ENCODE data around the gene KCNK1. TPM values are rescaled to one million over a fixed set of nuclear protein-coding genes. Genes with fewer than 3 reads are reported as not detected.
A peak's percentile ranks its signal among the peaks of the same experiment; 100 is the strongest.
"Not testable (repeated sequence)": the region's sequence is repeated elsewhere in the genome, so short reads cannot be mapped to it uniquely, and the experiment has no call there.

The KCNK1 gene
- polyA plus RNA-seq, 1 donor = 8.0 TPM

DNA sequence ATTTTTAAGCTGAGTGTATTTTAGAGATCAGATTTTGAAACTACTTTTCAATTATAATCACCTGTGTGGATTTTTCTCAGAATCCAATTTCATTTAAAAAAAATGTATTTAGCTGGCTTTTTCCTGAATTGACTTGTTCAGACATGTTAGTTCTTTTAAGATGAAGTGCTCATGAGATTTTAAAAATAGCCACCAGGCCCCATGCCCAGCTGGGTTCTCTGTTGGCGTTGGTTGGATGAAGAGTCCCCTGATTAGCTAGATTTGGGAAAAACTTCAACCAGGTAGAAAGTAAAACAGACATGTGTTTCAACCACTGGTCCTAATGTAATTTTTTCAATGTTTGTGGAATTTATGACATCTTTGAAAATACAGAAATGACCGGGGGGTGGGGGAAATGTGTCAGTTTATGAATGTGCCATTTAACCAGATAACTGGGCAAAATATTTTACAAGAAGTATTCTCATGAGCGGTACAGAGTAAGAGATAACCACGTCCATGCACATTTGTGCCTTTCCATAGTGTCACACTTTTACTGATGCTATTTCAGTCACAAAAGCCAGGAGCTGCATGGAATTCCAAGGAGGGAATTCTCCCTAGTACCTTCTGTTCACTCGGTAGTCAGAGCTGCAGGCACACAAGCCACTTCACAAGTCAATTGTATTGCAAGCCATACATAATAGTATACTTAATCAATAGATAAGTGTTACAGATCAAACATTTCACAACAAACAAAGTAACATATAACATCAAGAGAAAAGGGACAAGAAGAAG lies 51.1 kb downstream of the KCNK1 start:
- Histone ChIP-seq H3K36me3 (ENCODE audit: control insufficient read depth, insufficient read depth, low read length) (peaks cover 2% of the 10 kb centered on the region), H3K4me1 (ENCODE audit: control insufficient read depth, insufficient read depth, low read length) (no peaks in the 10 kb centered on the region), H3K27ac (ENCODE audit: low read length) (no peak overlapping the region), H3K4me3 (ENCODE audit: low read length) (no peak overlapping the region), H3K9me3 (ENCODE audit: control insufficient read depth, low read depth, low read length) (no peaks in the 10 kb centered on the region), H3K27me3 (ENCODE audit: control insufficient read depth, insufficient read depth, low read length) (no peaks in the 10 kb centered on the region)
- DNase-seq = no peak
- WGBS (ENCODE audit: insufficient coverage, low lambda C conversion rate) = 72% methylated on average over 2 of the region's 5 CpGs

- Histone ChIP-seq H3K27me3 (ENCODE audit: control insufficient read depth, insufficient read depth, low read length) (no peaks in the 10 kb centered on the region), H3K27ac (ENCODE audit: low read length) (no peak overlapping the region), H3K36me3 (ENCODE audit: control insufficient read depth, insufficient read depth, low read length) (peaks cover 2% of the 10 kb centered on the region), H3K4me1 (ENCODE audit: control insufficient read depth, insufficient read depth, low read length) (no peaks in the 10 kb centered on the region), H3K4me3 (ENCODE audit: low read length) (no peak overlapping the region), H3K9me3 (ENCODE audit: control insufficient read depth, low read depth, low read length) (no peaks in the 10 kb centered on the region)
- WGBS (ENCODE audit: insufficient coverage, low lambda C conversion rate) = 100% methylated on average over 1 of the region's 7 CpGs
- no peak for DNase-seq
Observed at GRCh38 chr1:233665575-233666270, 51.8 kb downstream of the KCNK1 start.

DNA sequence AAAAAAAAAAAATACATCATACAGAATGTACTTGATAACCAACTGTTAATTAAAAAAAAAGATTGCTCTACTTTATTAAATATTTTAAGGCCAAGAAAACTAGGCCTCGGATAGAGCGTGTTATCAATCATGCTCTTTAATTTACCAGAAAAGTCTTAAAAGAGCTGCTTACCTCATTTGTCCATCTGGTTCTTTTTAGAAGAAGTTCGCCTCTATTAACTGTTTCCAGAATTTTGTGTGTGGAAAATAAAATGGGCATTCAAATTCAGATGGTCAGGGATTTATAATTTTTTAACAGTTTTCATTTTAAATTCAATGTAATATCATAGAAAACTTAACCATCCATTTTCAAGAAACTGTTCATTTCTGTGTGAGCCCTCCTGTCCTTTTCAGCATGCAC lies 53.8 kb downstream of the KCNK1 start:
- DNase-seq = no peak

GRCh38 chr1:233668146-233668724 lies 54.3 kb downstream of the KCNK1 start:
- WGBS (ENCODE audit: insufficient coverage, low lambda C conversion rate) = 61% methylated on average over 3 of the region's 8 CpGs
- DNase-seq = no peak

More for the DNA sequence above, 53.8 kb downstream of the KCNK1 start:
- no peaks in the 10 kb centered on the region for H3K9me3 ChIP-seq (ENCODE audit: control insufficient read depth, low read depth, low read length)
- peaks cover 2% of the 10 kb centered on the region for H3K36me3 ChIP-seq (ENCODE audit: control insufficient read depth, insufficient read depth, low read length)
- H3K27ac ChIP-seq (ENCODE audit: low read length) = no peak overlapping the region
- H3K4me1 ChIP-seq (ENCODE audit: control insufficient read depth, insufficient read depth, low read length) = peaks cover 2% of the 10 kb centered on the region
- WGBS (ENCODE audit: insufficient coverage, low lambda C conversion rate) = 100% methylated on average over 2 of the region's 3 CpGs
- no peaks in the 10 kb centered on the region for H3K27me3 ChIP-seq (ENCODE audit: control insufficient read depth, insufficient read depth, low read length)
- no peak overlapping the region for H3K4me3 ChIP-seq (ENCODE audit: low read length)

GRCh38 chr1:233668725-233669294 lies 54.9 kb downstream of the KCNK1 start:
- WGBS (ENCODE audit: insufficient coverage, low lambda C conversion rate) = no CpG with 5 or more reads among the region's 7 CpGs
- DNase-seq = peak; percentile 19 to 72
- H3K27me3 ChIP-seq (ENCODE audit: control insufficient read depth, insufficient read depth, low read length) = no peaks in the 10 kb centered on the region
- H3K4me1 ChIP-seq (ENCODE audit: control insufficient read depth, insufficient read depth, low read length) = peaks cover 10% of the 10 kb centered on the region
- no peaks in the 10 kb centered on the region for H3K9me3 ChIP-seq (ENCODE audit: control insufficient read depth, low read depth, low read length)
- H3K36me3 ChIP-seq (ENCODE audit: control insufficient read depth, insufficient read depth, low read length) = peaks cover 2% of the 10 kb centered on the region
- H3K27ac ChIP-seq (ENCODE audit: low read length) = no peak overlapping the region
- no peak overlapping the region for H3K4me3 ChIP-seq (ENCODE audit: low read length)

More at GRCh38 chr1:233668146-233668724, 54.3 kb downstream of the KCNK1 start:
- no peak overlapping the region for H3K27ac ChIP-seq (ENCODE audit: low read length)
- peaks cover 7% of the 10 kb centered on the region for H3K4me1 ChIP-seq (ENCODE audit: control insufficient read depth, insufficient read depth, low read length)
- H3K9me3 ChIP-seq (ENCODE audit: control insufficient read depth, low read depth, low read length) = no peaks in the 10 kb centered on the region
- no peaks in the 10 kb centered on the region for H3K27me3 ChIP-seq (ENCODE audit: control insufficient read depth, insufficient read depth, low read length)
- H3K36me3 ChIP-seq (ENCODE audit: control insufficient read depth, insufficient read depth, low read length) = peaks cover 2% of the 10 kb centered on the region
- no peak overlapping the region for H3K4me3 ChIP-seq (ENCODE audit: low read length)

GRCh38 chr1:233670363-233670762 lies 56.5 kb downstream of the KCNK1 start:
- H3K27ac ChIP-seq (ENCODE audit: low read length); DNase-seq: not testable (repeated sequence)
- no CpG with 5 or more reads among the region's 2 CpGs for WGBS (ENCODE audit: insufficient coverage, low lambda C conversion rate)

DNA sequence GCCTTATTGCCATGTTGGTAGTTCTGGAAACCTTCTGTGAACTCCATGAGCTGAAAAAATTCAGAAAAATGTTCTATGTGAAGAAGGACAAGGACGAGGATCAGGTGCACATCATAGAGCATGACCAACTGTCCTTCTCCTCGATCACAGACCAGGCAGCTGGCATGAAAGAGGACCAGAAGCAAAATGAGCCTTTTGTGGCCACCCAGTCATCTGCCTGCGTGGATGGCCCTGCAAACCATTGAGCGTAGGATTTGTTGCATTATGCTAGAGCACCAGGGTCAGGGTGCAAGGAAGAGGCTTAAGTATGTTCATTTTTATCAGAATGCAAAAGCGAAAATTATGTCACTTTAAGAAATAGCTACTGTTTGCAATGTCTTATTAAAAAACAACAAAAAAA lies 57.4 kb downstream of the KCNK1 start:
- H3K4me3 ChIP-seq (ENCODE audit: low read length) = no peak overlapping the region
- H3K27me3 ChIP-seq (ENCODE audit: control insufficient read depth, insufficient read depth, low read length) = no peaks in the 10 kb centered on the region
- H3K4me1 ChIP-seq (ENCODE audit: control insufficient read depth, insufficient read depth, low read length) = peaks cover 14% of the 10 kb centered on the region
- DNase-seq = no peak
- no peak overlapping the region for H3K27ac ChIP-seq (ENCODE audit: low read length)
- 100% methylated on average over 2 of the region's 5 CpGs for WGBS (ENCODE audit: insufficient coverage, low lambda C conversion rate)
- H3K36me3 ChIP-seq (ENCODE audit: control insufficient read depth, insufficient read depth, low read length) = peaks cover 2% of the 10 kb centered on the region
- no peaks in the 10 kb centered on the region for H3K9me3 ChIP-seq (ENCODE audit: control insufficient read depth, low read depth, low read length)

More at GRCh38 chr1:233670363-233670762, 56.5 kb downstream of the KCNK1 start:
- H3K9me3 ChIP-seq (ENCODE audit: control insufficient read depth, low read depth, low read length); H3K36me3 ChIP-seq (ENCODE audit: control insufficient read depth, insufficient read depth, low read length); H3K27me3 ChIP-seq (ENCODE audit: control insufficient read depth, insufficient read depth, low read length); H3K4me3 ChIP-seq (ENCODE audit: low read length): not testable (repeated sequence)
- peaks cover 14% of the 10 kb centered on the region for H3K4me1 ChIP-seq (ENCODE audit: control insufficient read depth, insufficient read depth, low read length)

- no peaks in the 10 kb centered on the region for H3K36me3 ChIP-seq (ENCODE audit: control insufficient read depth, insufficient read depth, low read length)
- DNase-seq = peak; percentile 45 to 79
- peak overlapping the region; percentile 69 for H3K27ac ChIP-seq (ENCODE audit: low read length)
- H3K4me1 ChIP-seq (ENCODE audit: control insufficient read depth, insufficient read depth, low read length) = peaks cover 14% of the 10 kb centered on the region
- no peak overlapping the region for H3K4me3 ChIP-seq (ENCODE audit: low read length)
- no peaks in the 10 kb centered on the region for H3K27me3 ChIP-seq (ENCODE audit: control insufficient read depth, insufficient read depth, low read length)
- no peaks in the 10 kb centered on the region for H3K9me3 ChIP-seq (ENCODE audit: control insufficient read depth, low read depth, low read length)
- WGBS (ENCODE audit: insufficient coverage, low lambda C conversion rate) = 17% methylated on average over 1 of the region's 6 CpGs
Observed at GRCh38 chr1:233672732-233673131, 58.8 kb downstream of the KCNK1 start.

GRCh38 chr1:233673261-233673946 lies 59.5 kb downstream of the KCNK1 start:
- 41% methylated on average over 4 of the region's 8 CpGs for WGBS (ENCODE audit: insufficient coverage, low lambda C conversion rate)
- Histone ChIP-seq H3K27me3 (ENCODE audit: control insufficient read depth, insufficient read depth, low read length) (no peaks in the 10 kb centered on the region), H3K9me3 (ENCODE audit: control insufficient read depth, low read depth, low read length) (no peaks in the 10 kb centered on the region), H3K36me3 (ENCODE audit: control insufficient read depth, insufficient read depth, low read length) (no peaks in the 10 kb centered on the region), H3K4me1 (ENCODE audit: control insufficient read depth, insufficient read depth, low read length) (peaks cover 14% of the 10 kb centered on the region), H3K27ac (ENCODE audit: low read length) (peak overlapping the region; percentile 69), H3K4me3 (ENCODE audit: low read length) (no peak overlapping the region)
- peak; percentile 45 to 86 for DNase-seq

DNA sequence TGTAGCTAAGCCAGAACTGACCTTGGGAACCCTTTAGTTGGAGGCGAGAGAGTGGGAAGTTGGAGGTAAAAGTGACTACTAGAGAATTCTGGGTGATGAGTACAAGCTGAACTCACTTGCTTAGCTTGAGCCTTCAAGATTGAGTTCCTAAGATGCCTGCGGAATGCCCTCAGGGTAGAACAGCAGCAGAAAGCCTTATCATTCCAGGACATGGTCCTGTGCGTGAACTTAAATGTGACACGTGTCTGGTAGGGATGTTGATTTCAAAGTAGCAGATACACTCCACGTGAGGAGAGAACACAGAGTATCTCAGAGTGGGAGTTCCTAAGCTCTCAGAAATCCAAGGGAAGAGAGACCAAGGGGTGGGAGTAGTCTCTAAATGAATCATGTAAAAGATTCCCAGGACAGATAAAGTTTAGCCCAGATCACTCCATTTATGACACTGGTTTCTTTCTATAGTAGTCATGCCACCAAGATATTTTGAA lies 60.1 kb downstream of the KCNK1 start:
- Histone ChIP-seq H3K4me3 (ENCODE audit: low read length) (no peak overlapping the region), H3K36me3 (ENCODE audit: control insufficient read depth, insufficient read depth, low read length) (no peaks in the 10 kb centered on the region), H3K27me3 (ENCODE audit: control insufficient read depth, insufficient read depth, low read length) (no peaks in the 10 kb centered on the region), H3K27ac (ENCODE audit: low read length) (peak overlapping the region; percentile 69), H3K4me1 (ENCODE audit: control insufficient read depth, insufficient read depth, low read length) (peaks cover 14% of the 10 kb centered on the region), H3K9me3 (ENCODE audit: control insufficient read depth, low read depth, low read length) (no peaks in the 10 kb centered on the region)
- DNase-seq = peak in 1 of 2 donors; percentile 56
- 69% methylated on average over 3 of the region's 5 CpGs for WGBS (ENCODE audit: insufficient coverage, low lambda C conversion rate)

All from large intestine (tissue), 3 donors.